ENCODE data around the gene FAM168A.

GRCh38 chr11:73577496-73577917 lies 20.4 kb downstream of the FAM168A start:
- no peak for TF ChIP-seq CTCF (IDR thresholded peaks at IDR 0.05)
- TF ChIP-seq POLR2A (IDR thresholded peaks at IDR 0.05) = no peak
- TF ChIP-seq EP300 (IDR thresholded peaks at IDR 0.05) = no peak
- TF ChIP-seq POLR2AphosphoS5 (IDR thresholded peaks at IDR 0.05) = no peak
